Measurements from ENCODE around the gene NTN5. TPM values are rescaled to one million over a fixed set of nuclear protein-coding genes. Genes with fewer than 3 reads are reported as not detected.

NTN5 gene
- total RNA-seq, 3 donors from 2014 or later (not counting 1 experiment from before 2014, with no cell fraction given), result 1.3 to 3.4 (median 2.1) TPM

DNA sequence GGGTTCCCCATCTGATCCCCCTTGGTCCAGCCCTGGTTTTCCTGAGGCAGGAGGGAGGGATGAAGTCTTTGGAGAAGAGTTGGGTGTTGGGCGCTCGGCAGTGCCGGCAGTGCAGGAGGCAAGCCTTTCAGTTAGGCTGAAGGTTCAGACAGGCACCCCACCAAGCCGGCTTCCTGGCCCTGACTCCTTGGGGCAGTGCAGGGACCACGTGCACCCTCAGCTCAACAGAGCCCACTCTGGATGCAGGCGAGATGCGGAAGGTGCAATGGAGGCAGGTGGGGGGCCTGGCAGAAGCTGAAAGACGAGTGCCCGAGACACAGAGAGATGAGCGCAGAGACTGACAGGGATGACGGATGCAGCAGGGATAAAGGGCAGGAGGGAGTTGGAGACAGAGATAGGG, 35.7 kb upstream of the NTN5 start:
- Mint-ChIP-seq H3K4me1 (peaks cover 0 to 8% of the 10 kb centered on the region in 2 donors), H3K27me3 (ENCODE audit: low read depth in 2 of 2) (no peaks in the 10 kb centered on the region), H3K27ac (no peak overlapping the region), H3K9me3 (no peaks in the 10 kb centered on the region), H3K36me3 (no peaks in the 10 kb centered on the region), H3K4me3 (no peak overlapping the region)
- ATAC-seq (no peak), DNase-seq (no peak)
- TF ChIP-seq, protein P1, sequence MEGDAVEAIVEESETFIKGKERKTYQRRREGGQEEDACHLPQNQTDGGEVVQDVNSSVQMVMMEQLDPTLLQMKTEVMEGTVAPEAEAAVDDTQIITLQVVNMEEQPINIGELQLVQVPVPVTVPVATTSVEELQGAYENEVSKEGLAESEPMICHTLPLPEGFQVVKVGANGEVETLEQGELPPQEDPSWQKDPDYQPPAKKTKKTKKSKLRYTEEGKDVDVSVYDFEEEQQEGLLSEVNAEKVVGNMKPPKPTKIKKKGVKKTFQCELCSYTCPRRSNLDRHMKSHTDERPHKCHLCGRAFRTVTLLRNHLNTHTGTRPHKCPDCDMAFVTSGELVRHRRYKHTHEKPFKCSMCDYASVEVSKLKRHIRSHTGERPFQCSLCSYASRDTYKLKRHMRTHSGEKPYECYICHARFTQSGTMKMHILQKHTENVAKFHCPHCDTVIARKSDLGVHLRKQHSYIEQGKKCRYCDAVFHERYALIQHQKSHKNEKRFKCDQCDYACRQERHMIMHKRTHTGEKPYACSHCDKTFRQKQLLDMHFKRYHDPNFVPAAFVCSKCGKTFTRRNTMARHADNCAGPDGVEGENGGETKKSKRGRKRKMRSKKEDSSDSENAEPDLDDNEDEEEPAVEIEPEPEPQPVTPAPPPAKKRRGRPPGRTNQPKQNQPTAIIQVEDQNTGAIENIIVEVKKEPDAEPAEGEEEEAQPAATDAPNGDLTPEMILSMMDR (IDR thresholded peaks at IDR 0.05), result no peak
- Histone ChIP-seq H3K4me1 (ENCODE audit: control insufficient read depth, insufficient read depth, low read length) (peaks cover 8% of the 10 kb centered on the region), H3K4me3 (ENCODE audit: low read length) (no peak overlapping the region), H3K27me3 (ENCODE audit: control insufficient read depth, insufficient read depth, low read length) (no peaks in the 10 kb centered on the region), H3K27ac (ENCODE audit: low read length) (no peak overlapping the region), H3K9me3 (ENCODE audit: control insufficient read depth, insufficient read depth, low read length) (no peaks in the 10 kb centered on the region), H3K36me3 (ENCODE audit: control insufficient read depth, insufficient read depth, low read length) (no peaks in the 10 kb centered on the region)
- WGBS (ENCODE audit: insufficient coverage), result 94% methylated on average over 11 of the region's 11 CpGs
- intact Hi-C loops (cut with micrococcal nuclease), result no loop called here

DNA sequence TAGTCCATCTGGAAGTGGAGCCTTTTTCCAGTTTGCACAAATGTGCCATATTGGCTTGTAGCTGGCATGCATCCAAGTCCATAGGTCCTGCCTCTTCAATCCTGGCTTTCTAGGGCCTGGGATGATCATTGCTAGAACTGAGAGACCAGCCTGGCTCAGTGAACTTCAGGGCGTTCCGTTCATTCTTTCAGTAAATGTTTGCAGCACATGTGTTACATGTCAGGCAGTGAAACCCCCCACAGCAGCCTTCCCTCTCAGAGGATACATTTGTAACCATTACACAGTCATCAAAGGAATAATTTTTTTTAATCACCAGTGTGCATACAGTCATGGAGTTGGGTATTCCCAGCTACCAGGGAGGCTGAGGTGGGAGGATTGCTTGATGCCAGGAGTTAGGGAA, 32.6 kb upstream of the NTN5 start:
- Histone ChIP-seq H3K9me3 (ENCODE audit: control insufficient read depth, insufficient read depth, low read length) (no peaks in the 10 kb centered on the region), H3K36me3 (ENCODE audit: control insufficient read depth, insufficient read depth, low read length) (peaks cover 2% of the 10 kb centered on the region), H3K4me3 (ENCODE audit: low read length) (no peak overlapping the region), H3K27ac (ENCODE audit: low read length) (no peak overlapping the region), H3K4me1 (ENCODE audit: control insufficient read depth, insufficient read depth, low read length) (no peaks in the 10 kb centered on the region), H3K27me3 (ENCODE audit: control insufficient read depth, insufficient read depth, low read length) (no peaks in the 10 kb centered on the region)
- no peak for ATAC-seq
- H3K36me3 Mint-ChIP-seq, result no peaks in the 10 kb centered on the region
- H3K9me3 Mint-ChIP-seq, result no peaks in the 10 kb centered on the region
- no peak overlapping the region for H3K4me3 Mint-ChIP-seq
- no peaks in the 10 kb centered on the region for H3K4me1 Mint-ChIP-seq
- intact Hi-C loops (cut with micrococcal nuclease), result no loop called here
- no peaks in the 10 kb centered on the region for H3K27me3 Mint-ChIP-seq (ENCODE audit: low read depth in 2 of 2)
- 63% methylated on average over 2 of the region's 2 CpGs for WGBS (ENCODE audit: insufficient coverage)
- TF ChIP-seq, protein P1 (IDR thresholded peaks at IDR 0.05), result no peak
- no peak for DNase-seq
- no peak overlapping the region for H3K27ac Mint-ChIP-seq

DNA sequence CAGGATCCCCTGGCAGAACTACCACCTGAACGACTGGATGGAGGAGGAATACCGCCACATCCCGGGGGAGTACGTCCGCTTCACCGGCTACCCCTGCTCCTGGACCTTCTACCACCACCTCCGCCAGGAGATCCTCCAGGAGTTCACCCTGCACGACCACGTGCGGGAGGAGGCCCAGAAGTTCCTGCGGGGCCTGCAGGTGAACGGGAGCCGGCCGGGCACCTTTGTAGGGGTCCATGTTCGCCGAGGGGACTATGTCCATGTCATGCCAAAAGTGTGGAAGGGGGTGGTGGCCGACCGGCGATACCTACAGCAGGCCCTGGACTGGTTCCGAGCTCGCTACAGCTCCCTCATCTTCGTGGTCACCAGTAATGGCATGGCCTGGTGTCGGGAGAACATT, 30.5 kb upstream of the NTN5 start:
- 95% methylated on average over 23 of the region's 23 CpGs for WGBS (ENCODE audit: insufficient coverage)
- Histone ChIP-seq H3K4me1 (ENCODE audit: control insufficient read depth, insufficient read depth, low read length) (no peaks in the 10 kb centered on the region), H3K4me3 (ENCODE audit: low read length) (no peak overlapping the region), H3K9me3 (ENCODE audit: control insufficient read depth, insufficient read depth, low read length) (no peaks in the 10 kb centered on the region), H3K27ac (ENCODE audit: low read length) (no peak overlapping the region), H3K27me3 (ENCODE audit: control insufficient read depth, insufficient read depth, low read length) (no peaks in the 10 kb centered on the region), H3K36me3 (ENCODE audit: control insufficient read depth, insufficient read depth, low read length) (peaks cover 2% of the 10 kb centered on the region)
- no peaks in the 10 kb centered on the region for H3K9me3 Mint-ChIP-seq
- intact Hi-C loops (cut with micrococcal nuclease), result no loop called here
- no peak overlapping the region for H3K4me3 Mint-ChIP-seq
- H3K4me1 Mint-ChIP-seq, result no peaks in the 10 kb centered on the region
- no peak for ATAC-seq
- no peak overlapping the region for H3K27ac Mint-ChIP-seq
- TF ChIP-seq, protein P1 (IDR thresholded peaks at IDR 0.05), result no peak
- no peaks in the 10 kb centered on the region for H3K27me3 Mint-ChIP-seq (ENCODE audit: low read depth in 2 of 2)
- no peaks in the 10 kb centered on the region for H3K36me3 Mint-ChIP-seq
- no peak for DNase-seq

DNA sequence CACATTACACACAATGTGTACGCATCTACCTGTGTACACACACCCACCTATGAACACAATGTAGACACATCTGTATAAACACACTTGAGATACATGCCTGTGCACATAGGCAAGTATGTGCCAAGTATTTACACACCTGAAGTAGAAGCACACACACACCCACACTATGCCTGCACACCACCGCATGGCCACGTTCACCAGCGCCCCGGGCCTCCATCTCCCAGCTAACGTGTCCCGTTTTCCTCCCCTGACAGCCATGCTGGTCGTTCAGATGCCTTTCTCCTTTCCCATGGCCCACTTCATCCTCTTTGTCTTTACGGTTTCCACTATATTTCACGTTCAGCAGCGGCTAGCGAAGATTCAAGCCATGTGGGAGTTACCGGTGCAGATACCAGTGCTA, 29.9 kb upstream of the NTN5 start:
- H3K4me1 Mint-ChIP-seq, result no peaks in the 10 kb centered on the region

More for the DNA sequence above, 29.9 kb upstream of the NTN5 start:
- no peaks in the 10 kb centered on the region for H3K9me3 ChIP-seq (ENCODE audit: control insufficient read depth, insufficient read depth, low read length)
- DNase-seq (no peak), ATAC-seq (no peak)
- no peaks in the 10 kb centered on the region for H3K27me3 ChIP-seq (ENCODE audit: control insufficient read depth, insufficient read depth, low read length)
- TF ChIP-seq, protein P1 (IDR thresholded peaks at IDR 0.05), result no peak
- Mint-ChIP-seq H3K9me3 (no peaks in the 10 kb centered on the region), H3K27me3 (ENCODE audit: low read depth in 2 of 2) (no peaks in the 10 kb centered on the region), H3K27ac (no peak overlapping the region), H3K4me3 (no peak overlapping the region), H3K36me3 (no peaks in the 10 kb centered on the region)
- no peak overlapping the region for H3K4me3 ChIP-seq (ENCODE audit: low read length)
- intact Hi-C loops (cut with micrococcal nuclease), result no loop called here
- 95% methylated on average over 13 of the region's 13 CpGs for WGBS (ENCODE audit: insufficient coverage)
- peaks cover 2% of the 10 kb centered on the region for H3K36me3 ChIP-seq (ENCODE audit: control insufficient read depth, insufficient read depth, low read length)
- no peaks in the 10 kb centered on the region for H3K4me1 ChIP-seq (ENCODE audit: control insufficient read depth, insufficient read depth, low read length)
- no peak overlapping the region for H3K27ac ChIP-seq (ENCODE audit: low read length)
